ENCODE data around the gene PGF.

DNA sequence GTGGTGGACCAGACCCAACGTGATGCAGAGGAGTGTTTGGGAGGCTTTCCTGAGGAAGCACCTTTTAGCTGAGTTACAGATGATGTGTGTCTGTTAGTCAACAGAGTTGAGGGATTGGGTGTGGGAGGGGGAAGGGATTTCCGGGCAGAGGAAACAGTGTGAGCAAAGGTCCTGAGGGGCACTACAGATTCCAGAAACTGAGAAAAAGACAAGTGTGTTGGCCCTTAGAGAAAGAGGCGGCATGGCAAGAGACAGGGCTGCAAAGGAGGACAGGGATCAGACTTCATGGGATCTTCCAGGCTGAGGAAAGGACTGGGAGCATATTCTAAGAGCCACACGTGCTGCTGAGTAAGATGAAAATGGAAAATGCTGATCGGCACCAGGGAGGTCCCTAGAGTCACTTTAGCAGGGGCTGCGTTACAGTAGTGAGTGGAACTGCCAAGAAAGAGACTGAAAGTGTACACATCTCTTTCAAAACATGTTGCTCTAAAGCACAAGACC, 22.9 kb downstream of the PGF start:
- TF ChIP-seq, protein P1, sequence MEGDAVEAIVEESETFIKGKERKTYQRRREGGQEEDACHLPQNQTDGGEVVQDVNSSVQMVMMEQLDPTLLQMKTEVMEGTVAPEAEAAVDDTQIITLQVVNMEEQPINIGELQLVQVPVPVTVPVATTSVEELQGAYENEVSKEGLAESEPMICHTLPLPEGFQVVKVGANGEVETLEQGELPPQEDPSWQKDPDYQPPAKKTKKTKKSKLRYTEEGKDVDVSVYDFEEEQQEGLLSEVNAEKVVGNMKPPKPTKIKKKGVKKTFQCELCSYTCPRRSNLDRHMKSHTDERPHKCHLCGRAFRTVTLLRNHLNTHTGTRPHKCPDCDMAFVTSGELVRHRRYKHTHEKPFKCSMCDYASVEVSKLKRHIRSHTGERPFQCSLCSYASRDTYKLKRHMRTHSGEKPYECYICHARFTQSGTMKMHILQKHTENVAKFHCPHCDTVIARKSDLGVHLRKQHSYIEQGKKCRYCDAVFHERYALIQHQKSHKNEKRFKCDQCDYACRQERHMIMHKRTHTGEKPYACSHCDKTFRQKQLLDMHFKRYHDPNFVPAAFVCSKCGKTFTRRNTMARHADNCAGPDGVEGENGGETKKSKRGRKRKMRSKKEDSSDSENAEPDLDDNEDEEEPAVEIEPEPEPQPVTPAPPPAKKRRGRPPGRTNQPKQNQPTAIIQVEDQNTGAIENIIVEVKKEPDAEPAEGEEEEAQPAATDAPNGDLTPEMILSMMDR (IDR thresholded peaks at IDR 0.05) = no peak
- TF ChIP-seq POLR2A (IDR thresholded peaks at IDR 0.05) = no peak

Data from esophagus squamous epithelium (tissue), 4 donors.